Sigmoid colon (tissue), 7 donors: ENCODE results near the gene HOMER2. TPM values are rescaled to one million over a fixed set of nuclear protein-coding genes. Genes with fewer than 3 reads are reported as not detected.

Experiments used
- DNase-seq: peaks from one replicate; pipeline ENCODE4 v3.0.0-alpha.2; 2019
- H3K27ac ChIP-seq, 4 donors: fragments of 200-600 bp; sonication (generic); one replicate each; pipeline ENCODE4 v1.5.1; 2016 to 2019; ENCODE audit warnings: mild to moderate bottlenecking in 1 of 4
- H3K27me3 ChIP-seq, 3 donors: fragments of 200-600 bp; sonication (generic); one replicate each; pipeline ENCODE4 v1.5.1; 2019; ENCODE audit warnings: mild to moderate bottlenecking in 1 of 3
- H3K36me3 ChIP-seq, 4 donors: fragments of 200-600 bp; sonication (generic); one replicate each; pipeline ENCODE4 v1.5.1; 2016 to 2019
- H3K4me1 ChIP-seq, 4 donors: fragments of 200-600 bp; sonication (generic); one replicate each; pipeline ENCODE4 v1.5.1; 2017 to 2019
- H3K4me3 ChIP-seq, 4 donors: fragments of 200-600 bp; sonication (generic); one replicate each; pipeline ENCODE4 v1.5.1; 2017 to 2019; ENCODE audit warnings: mild to moderate bottlenecking in 2 of 4, moderate library complexity in 1 of 4
- H3K9me3 ChIP-seq, 4 donors: fragments of 200-600 bp in 3 of 4; sonication (generic) in 3 of 4; one replicate each; pipeline versions ENCODE4 v1.5.1 to v1.6.1; 2013 to 2019
- CTCF ChIP-seq, 4 experiments: fragments of 450-650 bp in 3 of 4; fragments of 200-600 bp in 1 of 4; IDR thresholded peaks; one replicate each; pipeline ENCODE4 v1.5.1; 2016 to 2019; ENCODE audit warnings: antibody characterized with exemption in 4 of 4, mild to moderate bottlenecking in 3 of 4, moderate library complexity in 2 of 4
- EP300 ChIP-seq, 4 donors: sonication (generic); formaldehyde crosslinking; IDR thresholded peaks; one replicate each; pipeline ENCODE4 v1.6.1; 2017; ENCODE audit warnings: antibody characterized with exemption in 4 of 4
- POLR2A ChIP-seq, 2 donors: fragments of 450-650 bp; IDR thresholded peaks; one replicate each; pipeline ENCODE4 v1.6.1; 2016; ENCODE audit warnings: antibody characterized with exemption in 2 of 2, mild to moderate bottlenecking in 2 of 2, moderate library complexity in 2 of 2
- POLR2AphosphoS5 ChIP-seq, 4 donors: sonication (generic); formaldehyde crosslinking; IDR thresholded peaks; one replicate each; pipeline ENCODE4 v1.6.1; 2017; ENCODE audit warnings: antibody characterized with exemption in 4 of 4
- WGBS, 2 donors: extraction: QIAGEN DNeasy Blood & Tissue Kit; methylation state at CpG; one replicate each; pipeline ENCODE4 v1.1.7; 2013; 5-methylcytosine and 5-hydroxymethylcytosine counted together
- intact Hi-C: fragments of 100-400 bp; cut with DNase I; formaldehyde crosslinking; loops from one replicate; pipeline ENCODE4 v1.15.1; 2023
- polyA plus RNA-seq, 3 donors: library from polyadenylated mRNA; stranded (reverse); fragments of 200-250 nt; gene quantifications; one replicate each; pipeline ENCODE4 v1.2.3, GENCODE V29; 2013
- total RNA-seq, 4 donors: library from RNA; depleted of rRNA; stranded (reverse); fragments of >200 nt; gene quantifications; one replicate each; pipeline ENCODE4 v1.1.0, GENCODE V29; 2016
- donor health status: healthy with polysubstance abuse.
- donor health status: Bipolar disorder and iron deficiency.
- donor health status: healthy.

The HOMER2 gene
- total and polyA plus RNA-seq, 7 donors: under 0.01 to 16.8 (median 7.1) TPM

GRCh38 chr15:82914396-82914795 is 38.1 kb downstream of the HOMER2 start:
- Histone ChIP-seq H3K27me3 (no peaks in the 10 kb centered on the region), H3K9me3 (peaks cover 0 to 2% (median 0%) of the 10 kb centered on the region in 4 donors), H3K4me3 (no peak overlapping the region), H3K36me3 (no peaks in the 10 kb centered on the region), H3K27ac (no peak overlapping the region), H3K4me1 (peaks cover 0 to 5% (median 0%) of the 10 kb centered on the region in 4 donors)
- no peak for DNase-seq
- 56 to 80% methylated on average over 2 of the region's 2 CpGs for WGBS, 2 donors
- no peak for TF ChIP-seq POLR2AphosphoS5 (IDR thresholded peaks at IDR 0.05)
- no peak for TF ChIP-seq POLR2A (IDR thresholded peaks at IDR 0.05)
- TF ChIP-seq CTCF (IDR thresholded peaks at IDR 0.05): no peak
- TF ChIP-seq EP300 (IDR thresholded peaks at IDR 0.05): no peak
- intact Hi-C loops: no loop called here

DNA sequence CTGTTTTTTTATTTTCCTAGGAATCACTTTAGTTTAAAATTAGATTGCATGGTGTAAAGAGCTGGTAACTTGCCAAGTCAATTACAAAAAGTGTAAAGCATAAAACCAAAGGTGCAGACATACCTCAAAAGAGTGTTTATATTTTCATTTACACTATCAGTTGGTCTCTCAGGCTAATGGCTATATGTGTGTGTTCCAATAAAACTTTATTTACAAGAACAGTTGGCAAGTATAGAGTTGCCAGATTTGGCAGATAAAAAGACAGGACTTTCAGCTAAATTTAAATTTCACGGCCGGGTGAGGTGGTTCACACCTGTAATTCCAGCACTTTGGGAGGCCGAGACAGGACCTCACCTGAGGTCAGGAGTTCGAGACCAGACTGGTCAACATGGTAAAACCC is 41.1 kb downstream of the HOMER2 start:
- Histone ChIP-seq H3K27ac (no peak overlapping the region), H3K9me3 (peaks cover 0 to 10% (median 0%) of the 10 kb centered on the region in 4 donors), H3K4me1 (no peaks in the 10 kb centered on the region), H3K36me3 (no peaks in the 10 kb centered on the region), H3K27me3 (no peaks in the 10 kb centered on the region), H3K4me3 (no peak overlapping the region)
- DNase-seq: no peak
- intact Hi-C loops: no loop called here
- TF ChIP-seq EP300 (IDR thresholded peaks at IDR 0.05) (no peak), POLR2A (IDR thresholded peaks at IDR 0.05) (no peak), POLR2AphosphoS5 (IDR thresholded peaks at IDR 0.05) (no peak), CTCF (IDR thresholded peaks at IDR 0.05) (no peak)
- 84 to 87% methylated on average over 4 of the region's 4 CpGs for WGBS, 2 donors

DNA sequence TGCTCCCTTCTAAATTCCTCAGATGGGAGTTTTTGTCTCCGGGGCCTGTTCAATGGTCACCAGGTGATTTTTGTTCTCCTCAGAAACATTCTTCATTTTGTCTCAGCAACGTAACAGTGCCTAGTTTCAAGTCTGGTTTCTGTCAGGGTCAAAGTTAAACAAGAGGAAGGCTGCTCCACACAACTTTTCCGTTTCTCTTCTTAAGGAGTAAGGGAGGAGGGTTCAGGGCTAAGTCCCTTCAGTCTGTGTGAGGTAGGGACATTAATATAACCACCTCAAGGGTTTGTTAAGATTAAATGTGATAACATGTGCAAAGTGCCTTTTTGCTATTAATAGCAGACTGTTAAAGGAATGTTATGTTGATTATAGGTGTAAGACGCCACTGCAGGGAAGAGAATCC is 41.8 kb downstream of the HOMER2 start:
- no peaks in the 10 kb centered on the region for H3K36me3 ChIP-seq
- no peak for DNase-seq
- peaks cover 0 to 10% (median 0%) of the 10 kb centered on the region in 4 donors for H3K9me3 ChIP-seq
- H3K4me3 ChIP-seq: no peak overlapping the region
- no peak overlapping the region for H3K27ac ChIP-seq
- TF ChIP-seq CTCF (IDR thresholded peaks at IDR 0.05) (no peak), EP300 (IDR thresholded peaks at IDR 0.05) (no peak), POLR2AphosphoS5 (IDR thresholded peaks at IDR 0.05) (no peak), POLR2A (IDR thresholded peaks at IDR 0.05) (no peak)
- intact Hi-C loops: no loop called here
- H3K27me3 ChIP-seq: no peaks in the 10 kb centered on the region
- H3K4me1 ChIP-seq: no peaks in the 10 kb centered on the region
- WGBS, 2 donors: 42 to 61% methylated on average over 4 of the region's 4 CpGs

DNA sequence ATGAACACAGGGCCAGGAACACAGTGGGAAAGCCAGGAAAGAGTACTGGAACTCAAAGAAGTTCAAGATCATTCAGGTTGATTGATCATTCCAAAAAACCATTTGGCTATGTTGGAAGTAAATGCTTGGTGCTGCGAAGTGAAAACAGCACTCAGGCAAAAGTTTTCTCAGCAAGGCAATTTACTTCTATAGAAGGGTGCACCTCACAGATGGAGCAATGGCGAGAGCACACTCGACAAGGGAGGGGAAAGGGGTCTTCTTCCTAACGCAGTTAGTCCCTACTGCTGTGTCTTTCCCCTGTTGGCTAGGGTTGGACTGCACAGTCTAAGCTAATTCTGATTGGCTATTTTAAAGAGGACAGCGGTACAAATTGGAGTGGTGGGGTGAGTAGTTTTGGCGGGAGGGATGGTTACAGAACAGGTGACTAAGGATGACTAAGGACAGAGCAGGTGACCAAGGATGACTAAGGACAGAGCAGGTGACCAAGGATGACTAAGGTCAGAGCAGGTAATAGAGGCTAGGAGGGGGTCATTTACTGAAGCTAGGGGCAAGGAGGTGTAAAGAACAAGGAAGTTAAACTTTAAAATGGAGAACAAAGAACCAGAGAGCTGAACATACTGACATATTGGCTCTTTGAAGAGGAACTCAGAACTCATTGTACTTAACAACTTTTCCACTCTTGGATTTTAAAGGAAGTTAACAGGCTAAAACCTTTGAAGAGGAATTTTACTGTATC is 43.3 kb downstream of the HOMER2 start:
- Histone ChIP-seq H3K4me1 (no peaks in the 10 kb centered on the region), H3K27me3 (no peaks in the 10 kb centered on the region), H3K4me3 (no peak overlapping the region), H3K9me3 (peaks cover 0 to 10% (median 0%) of the 10 kb centered on the region in 4 donors), H3K27ac (no peak overlapping the region), H3K36me3 (no peaks in the 10 kb centered on the region)
- DNase-seq: no peak
- 91 to 93% methylated on average over 6 of the region's 6 CpGs for WGBS, 2 donors
- TF ChIP-seq POLR2A (IDR thresholded peaks at IDR 0.05): no peak
- no peak for TF ChIP-seq EP300 (IDR thresholded peaks at IDR 0.05)
- no peak for TF ChIP-seq POLR2AphosphoS5 (IDR thresholded peaks at IDR 0.05)
- TF ChIP-seq CTCF (IDR thresholded peaks at IDR 0.05): no peak
- intact Hi-C loops: no loop called here
